ENCODE measurements around the gene CUL9. TPM values are rescaled to one million over a fixed set of nuclear protein-coding genes. Genes with fewer than 3 reads are reported as not detected.

Gene CUL9
- polyA plus RNA-seq, 3 donors, result 2.9 to 68.8 (median 3.8) TPM

- peaks cover 24 to 29% (median 27%) of the 10 kb centered on the region in 3 donors for H3K27me3 Mint-ChIP-seq (ENCODE audit: low read depth in 3 of 3)
- peaks cover 7 to 8% of the 10 kb centered on the region in 2 donors for H3K4me1 ChIP-seq (ENCODE audit: control insufficient read depth in 1 of 2, insufficient read depth in 2 of 2, low read length in 2 of 2)
- H4K20me1 ChIP-seq (ENCODE audit: insufficient read depth, low read length), result no peaks in the 10 kb centered on the region
- no peak for DNase-seq
- H3K27me3 ChIP-seq (ENCODE audit: control insufficient read depth in 2 of 2, insufficient read depth in 2 of 2, low read length in 2 of 2), result peaks cover 2 to 22% of the 10 kb centered on the region in 2 donors
- no peak overlapping the region for H3K9ac ChIP-seq (ENCODE audit: insufficient read depth, low read length, poor library complexity, severe bottlenecking)
- H3K79me2 ChIP-seq (ENCODE audit: insufficient read depth, low read length), result no peaks in the 10 kb centered on the region
- peak overlapping the region in 3 of 7 donors; percentile 63 to 81 (median 70) for H3K27ac Mint-ChIP-seq
- intact Hi-C loops (cut with micrococcal nuclease), result loop anchor here (5.0 to 10.0 kb wide), 4 partner anchors 73 to 243 kb away; no protein-coding TSS in a partner anchor
- no peak for TF ChIP-seq CTCF (IDR thresholded peaks at IDR 0.05)
- H3K36me3 ChIP-seq (replicated peaks in 1 of 2; ENCODE audit: control insufficient read depth in 1 of 2, insufficient read depth in 2 of 2, low read length in 2 of 2), result no peaks in the 10 kb centered on the region
- H3K4me2 ChIP-seq (replicated peaks; ENCODE audit: extremely low read depth, low read length, poor library complexity, severe bottlenecking), result no peak overlapping the region
- no peaks in the 10 kb centered on the region for H3K36me3 Mint-ChIP-seq
- H2AFZ ChIP-seq (ENCODE audit: insufficient read depth, low read depth, low read length, poor library complexity, severe bottlenecking), result no peak overlapping the region
- H3K9me3 ChIP-seq (replicated peaks in 1 of 2; ENCODE audit: control insufficient read depth in 1 of 2, insufficient read depth in 1 of 2, low read length in 2 of 2), result no peaks in the 10 kb centered on the region
- no peak overlapping the region for H3K27ac ChIP-seq (ENCODE audit: low read depth in 1 of 2, low read length in 2 of 2)
- H3K4me3 Mint-ChIP-seq, result no peak overlapping the region
- peaks cover 12% of the 10 kb centered on the region for H3K4me1 Mint-ChIP-seq
- peaks cover 0 to 4% (median 0%) of the 10 kb centered on the region in 7 donors for H3K9me3 Mint-ChIP-seq
- WGBS (ENCODE audit: insufficient coverage), result 92% methylated on average over 5 of the region's 5 CpGs
- H3K4me3 ChIP-seq (replicated peaks in 1 of 3; ENCODE audit: low read depth in 2 of 3, low read length in 3 of 3), result no peak overlapping the region
Measured at GRCh38 chr6:43264599-43265145, 82.7 kb downstream of the CUL9 start.

- Histone ChIP-seq H3K4me1 (ENCODE audit: control insufficient read depth in 1 of 2, insufficient read depth in 2 of 2, low read length in 2 of 2) (peaks cover 7 to 11% of the 10 kb centered on the region in 2 donors), H3K9me3 (replicated peaks in 1 of 2; ENCODE audit: control insufficient read depth in 1 of 2, insufficient read depth in 1 of 2, low read length in 2 of 2) (no peaks in the 10 kb centered on the region), H3K4me3 (replicated peaks in 1 of 3; ENCODE audit: low read depth in 2 of 3, low read length in 3 of 3) (no peak overlapping the region), H3K9ac (ENCODE audit: insufficient read depth, low read length, poor library complexity, severe bottlenecking) (no peak overlapping the region), H3K4me2 (replicated peaks; ENCODE audit: extremely low read depth, low read length, poor library complexity, severe bottlenecking) (no peak overlapping the region), H4K20me1 (ENCODE audit: insufficient read depth, low read length) (no peaks in the 10 kb centered on the region), H3K36me3 (replicated peaks in 1 of 2; ENCODE audit: control insufficient read depth in 1 of 2, insufficient read depth in 2 of 2, low read length in 2 of 2) (no peaks in the 10 kb centered on the region), H3K27me3 (ENCODE audit: control insufficient read depth in 2 of 2, insufficient read depth in 2 of 2, low read length in 2 of 2) (peaks cover 2 to 31% of the 10 kb centered on the region in 2 donors), H3K79me2 (ENCODE audit: insufficient read depth, low read length) (no peaks in the 10 kb centered on the region), H3K27ac (ENCODE audit: low read depth in 1 of 2, low read length in 2 of 2) (no peak overlapping the region), H2AFZ (ENCODE audit: insufficient read depth, low read depth, low read length, poor library complexity, severe bottlenecking) (no peak overlapping the region)
- Mint-ChIP-seq H3K4me3 (no peak overlapping the region), H3K27me3 (ENCODE audit: low read depth in 3 of 3) (peaks cover 32 to 35% (median 33%) of the 10 kb centered on the region in 3 donors), H3K9me3 (peaks cover 0 to 4% (median 0%) of the 10 kb centered on the region in 7 donors), H3K36me3 (no peaks in the 10 kb centered on the region), H3K27ac (no peak overlapping the region), H3K4me1 (peaks cover 18% of the 10 kb centered on the region)
- 68% methylated on average over 3 of the region's 6 CpGs for WGBS (ENCODE audit: insufficient coverage)
- no peak for TF ChIP-seq CTCF (IDR thresholded peaks at IDR 0.05)
- no peak for DNase-seq
- intact Hi-C loops (cut with micrococcal nuclease), result loop anchor here in 1 of 2 donors (10.0 kb wide), 1 partner anchor 129 kb away; no protein-coding TSS in a partner anchor
Measured at GRCh38 chr6:43265564-43265963, 83.6 kb downstream of the CUL9 start.

Measured in CD14-positive monocyte (primary cell).